Measurements from ENCODE around the gene TIGD4. TPM values are rescaled to one million over a fixed set of nuclear protein-coding genes. Genes with fewer than 3 reads are reported as not detected.
A peak's percentile ranks its signal among the peaks of the same experiment; 100 is the strongest.

The TIGD4 gene
- total and polyA plus RNA-seq, 2 experiments from 2014 or later, result 1.6 to 1.7 TPM

DNA sequence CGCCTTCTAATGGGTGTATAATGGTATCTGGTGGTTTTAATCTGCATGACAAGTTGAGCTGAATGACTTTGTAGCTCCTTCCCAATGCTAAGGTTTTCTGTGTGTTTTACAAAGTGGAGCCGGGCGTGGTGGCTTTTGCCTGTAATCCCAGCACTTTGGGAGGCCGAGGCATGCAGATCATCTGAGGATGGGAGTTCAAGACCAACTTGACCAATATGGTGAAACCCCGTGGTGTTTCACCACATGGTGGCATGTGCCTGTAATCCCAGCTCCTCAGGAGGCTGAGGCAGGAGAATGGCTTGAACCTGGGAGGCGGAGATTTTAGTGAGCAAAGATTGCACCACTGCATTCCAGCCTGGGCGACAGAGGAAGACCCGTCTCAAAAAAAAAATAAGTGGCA, 29.1 kb upstream of the TIGD4 start:
- Histone ChIP-seq H3K79me2 (replicated peaks; ENCODE audit: insufficient read depth) (peaks cover 73% of the 10 kb centered on the region), H3K36me3 (ENCODE audit: insufficient read depth) (no peaks in the 10 kb centered on the region), H2AFZ (no peak overlapping the region), H3K27me3 (ENCODE audit: insufficient read depth) (no peaks in the 10 kb centered on the region), H3K4me2 (peak overlapping the region; percentile 8; the same call in 1 of the 2 replicates), H3K9me2 (ENCODE audit: insufficient read depth) (no peaks in the 10 kb centered on the region), H3F3A (replicated peaks; ENCODE audit: low read depth) (0 out of 2 replicates have a peak, but pooled peaks cover 3% of the 10 kb centered on the region), H3K4me3 (no peak overlapping the region), H3K27ac (ENCODE audit: low read depth) (peak overlapping the region; percentile 20; the same call in 1 of the 2 replicates), H4K20me1 (replicated peaks; ENCODE audit: insufficient read depth) (peaks cover 4% of the 10 kb centered on the region), H3K4me1 (ENCODE audit: insufficient read depth) (peaks cover 24% of the 10 kb centered on the region)
- peaks cover 13% of the 10 kb centered on the region for H3K4me1 Mint-ChIP-seq
- ATAC-seq (peak; percentile 58), DNase-seq (ENCODE audit: low spot score) (peak; percentile 36)
- TF ChIP-seq, protein P1, sequence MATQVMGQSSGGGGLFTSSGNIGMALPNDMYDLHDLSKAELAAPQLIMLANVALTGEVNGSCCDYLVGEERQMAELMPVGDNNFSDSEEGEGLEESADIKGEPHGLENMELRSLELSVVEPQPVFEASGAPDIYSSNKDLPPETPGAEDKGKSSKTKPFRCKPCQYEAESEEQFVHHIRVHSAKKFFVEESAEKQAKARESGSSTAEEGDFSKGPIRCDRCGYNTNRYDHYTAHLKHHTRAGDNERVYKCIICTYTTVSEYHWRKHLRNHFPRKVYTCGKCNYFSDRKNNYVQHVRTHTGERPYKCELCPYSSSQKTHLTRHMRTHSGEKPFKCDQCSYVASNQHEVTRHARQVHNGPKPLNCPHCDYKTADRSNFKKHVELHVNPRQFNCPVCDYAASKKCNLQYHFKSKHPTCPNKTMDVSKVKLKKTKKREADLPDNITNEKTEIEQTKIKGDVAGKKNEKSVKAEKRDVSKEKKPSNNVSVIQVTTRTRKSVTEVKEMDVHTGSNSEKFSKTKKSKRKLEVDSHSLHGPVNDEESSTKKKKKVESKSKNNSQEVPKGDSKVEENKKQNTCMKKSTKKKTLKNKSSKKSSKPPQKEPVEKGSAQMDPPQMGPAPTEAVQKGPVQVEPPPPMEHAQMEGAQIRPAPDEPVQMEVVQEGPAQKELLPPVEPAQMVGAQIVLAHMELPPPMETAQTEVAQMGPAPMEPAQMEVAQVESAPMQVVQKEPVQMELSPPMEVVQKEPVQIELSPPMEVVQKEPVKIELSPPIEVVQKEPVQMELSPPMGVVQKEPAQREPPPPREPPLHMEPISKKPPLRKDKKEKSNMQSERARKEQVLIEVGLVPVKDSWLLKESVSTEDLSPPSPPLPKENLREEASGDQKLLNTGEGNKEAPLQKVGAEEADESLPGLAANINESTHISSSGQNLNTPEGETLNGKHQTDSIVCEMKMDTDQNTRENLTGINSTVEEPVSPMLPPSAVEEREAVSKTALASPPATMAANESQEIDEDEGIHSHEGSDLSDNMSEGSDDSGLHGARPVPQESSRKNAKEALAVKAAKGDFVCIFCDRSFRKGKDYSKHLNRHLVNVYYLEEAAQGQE (IDR thresholded peaks at IDR 0.05; ENCODE audit: unreplicated experiment), result no peak
- TF ChIP-seq ZNF114 (CRISPR knock-in tag; IDR thresholded peaks at IDR 0.05) (no peak), NANOG (IDR thresholded peaks at IDR 0.05; ENCODE audit: borderline replicate concordance) (peak; percentile 64; the same call in 1 of the 2 replicates), POLR2AphosphoS5 (IDR thresholded peaks at IDR 0.05; ENCODE audit: low read depth) (no peak), CREB1 (CRISPR knock-in tag; IDR thresholded peaks at IDR 0.05; ENCODE audit: low read depth) (no peak), ZNF331 (CRISPR knock-in tag; IDR thresholded peaks at IDR 0.05; ENCODE audit: low read depth) (no peak), CTCF (conservative IDR thresholded peaks at IDR 0.05; ENCODE audit: low read depth in 2 of 2) (no peak; a peak in 1 of 4 replicates)
- H3K36me3 Mint-ChIP-seq (ENCODE audit: low read depth), result peaks cover 29% of the 10 kb centered on the region
- H3K27ac Mint-ChIP-seq, result 0 out of 2 replicates have a peak overlapping the region, but pooled peaks have one; percentile 38
- H3K9me3 Mint-ChIP-seq, result peaks cover 10% of the 10 kb centered on the region; the same call in 2 of the 3 replicates
- no peaks in the 10 kb centered on the region for H3K27me3 Mint-ChIP-seq (ENCODE audit: insufficient read depth, low read depth, poor library complexity)
- no peak overlapping the region for H3K4me3 Mint-ChIP-seq

GRCh38 chr4:152807294-152807829, 27.8 kb upstream of the TIGD4 start:
- Histone ChIP-seq H3K9me2 (ENCODE audit: insufficient read depth) (no peaks in the 10 kb centered on the region), H3K4me3 (no peak overlapping the region), H3K4me2 (no peak overlapping the region), H2AFZ (no peak overlapping the region), H3F3A (replicated peaks; ENCODE audit: low read depth) (0 out of 2 replicates have a peak, but pooled peaks cover 3% of the 10 kb centered on the region), H3K79me2 (replicated peaks; ENCODE audit: insufficient read depth) (peaks cover 77% of the 10 kb centered on the region), H3K4me1 (ENCODE audit: insufficient read depth) (peaks cover 28% of the 10 kb centered on the region), H3K36me3 (ENCODE audit: insufficient read depth) (no peaks in the 10 kb centered on the region), H3K27ac (ENCODE audit: low read depth) (no peak overlapping the region), H3K27me3 (ENCODE audit: insufficient read depth) (no peaks in the 10 kb centered on the region), H4K20me1 (replicated peaks; ENCODE audit: insufficient read depth) (peaks cover 4% of the 10 kb centered on the region; the same call in 1 of the 2 replicates)
- DNase-seq (ENCODE audit: low spot score) (no peak), ATAC-seq (no peak)
- no peak overlapping the region for H3K27ac Mint-ChIP-seq
- H3K36me3 Mint-ChIP-seq (ENCODE audit: low read depth), result peaks cover 29% of the 10 kb centered on the region
- no peak overlapping the region for H3K4me3 Mint-ChIP-seq
- peaks cover 10% of the 10 kb centered on the region; the same call in 2 of the 3 replicates for H3K9me3 Mint-ChIP-seq
- H3K4me1 Mint-ChIP-seq, result peaks cover 17% of the 10 kb centered on the region
- no peaks in the 10 kb centered on the region for H3K27me3 Mint-ChIP-seq (ENCODE audit: insufficient read depth, low read depth, poor library complexity)
- TF ChIP-seq EZH2phosphoT487 (IDR thresholded peaks at IDR 0.05; ENCODE audit: unreplicated experiment) (no peak), ETS1 (IDR thresholded peaks at IDR 0.05) (no peak), ZNF331 (CRISPR knock-in tag; IDR thresholded peaks at IDR 0.05; ENCODE audit: low read depth) (no peak), CTCF (conservative IDR thresholded peaks at IDR 0.05; ENCODE audit: low read depth in 2 of 2) (no peak), JUNB (IDR thresholded peaks at IDR 0.05; ENCODE audit: unreplicated experiment) (no peak), POLR2AphosphoS5 (IDR thresholded peaks at IDR 0.05; ENCODE audit: low read depth) (no peak)
- TF ChIP-seq, protein P1 (IDR thresholded peaks at IDR 0.05; ENCODE audit: unreplicated experiment), result no peak

Measured in GM23338 (cell line).